SK-N-SH treated with all-trans-retinoic acid at 6 μM for 48 hours (cell line): Measurements from ENCODE around the gene POLR1B.

Experiments used
- ATAC-seq: fragments of 200-7000 bp; cut with Tn5 transposase; 3 replicates; pipeline ENCODE4 v1.9.1; 2020; ENCODE audit warnings: mild to moderate bottlenecking, moderate library complexity
- ARNTL ChIP-seq: fragments of 450-650 bp; formaldehyde crosslinking; IDR thresholded peaks from 2 replicates; pipeline ENCODE4 v1.5.0; 2020; ENCODE audit warnings: low read depth, mild to moderate bottlenecking, moderate library complexity, borderline replicate concordance
- BACH2 ChIP-seq: fragments of 250-450 bp; sonication (Bioruptor Pico); IDR thresholded peaks from 2 replicates; pipeline ENCODE4 v1.9.0; 2021; ENCODE audit warnings: mild to moderate bottlenecking, borderline replicate concordance
- CSDC2 ChIP-seq: fragments of 250-450 bp; sonication (Bioruptor Pico); IDR thresholded peaks from 2 replicates; pipeline ENCODE4 v1.5.0; 2020; ENCODE audit warnings: mild to moderate bottlenecking, moderate library complexity
- CSRNP3 ChIP-seq: fragments of 250-450 bp; sonication (Bioruptor Pico); IDR thresholded peaks from 2 replicates; pipeline ENCODE4 v1.5.1; 2021; ENCODE audit warnings: mild to moderate bottlenecking, moderate library complexity
- ESRRG ChIP-seq: fragments of 250-450 bp; sonication (Bioruptor Pico); IDR thresholded peaks from 2 replicates; pipeline ENCODE4 v1.6.1; 2021; ENCODE audit warnings: mild to moderate bottlenecking
- GLIS3 ChIP-seq: fragments of 250-450 bp; sonication (Bioruptor Pico); IDR thresholded peaks from 2 replicates; pipeline ENCODE4 v1.5.0; 2020; ENCODE audit warnings: mild to moderate bottlenecking, moderate library complexity
- ISL1 ChIP-seq: fragments of 250-450 bp; sonication (Bioruptor Pico); IDR thresholded peaks from 2 replicates; pipeline ENCODE4 v2.1.2; 2022; ENCODE audit warnings: mild to moderate bottlenecking, moderate library complexity
- PATZ1 ChIP-seq: fragments of 250-450 bp; sonication (Bioruptor Pico); IDR thresholded peaks from 2 replicates; pipeline ENCODE4 v1.8.0; 2020; ENCODE audit warnings: mild to moderate bottlenecking, moderate library complexity, borderline replicate concordance
- PPARA ChIP-seq: fragments of 250-450 bp; sonication (Bioruptor Pico); IDR thresholded peaks from 2 replicates; pipeline ENCODE4 v1.5.0; 2020; ENCODE audit warnings: mild to moderate bottlenecking, borderline replicate concordance
- RARB ChIP-seq: fragments of 250-450 bp; sonication (Bioruptor Pico); IDR thresholded peaks from 2 replicates; pipeline ENCODE4 v1.8.0; 2021; ENCODE audit warnings: mild to moderate bottlenecking, moderate library complexity
- SNAI2 ChIP-seq: fragments of 250-450 bp; sonication (Bioruptor Pico); IDR thresholded peaks from 2 replicates; pipeline ENCODE4 v1.5.0; 2020; ENCODE audit warnings: mild to moderate bottlenecking, moderate library complexity
- TCF4 ChIP-seq: fragments of 250-450 bp; sonication (Bioruptor Pico); IDR thresholded peaks from 2 replicates; pipeline ENCODE4 v1.8.0; 2021; ENCODE audit warnings: mild to moderate bottlenecking, moderate library complexity, borderline replicate concordance
- TSHZ2 ChIP-seq: fragments of 250-450 bp; sonication (Bioruptor Pico); IDR thresholded peaks from 2 replicates; pipeline ENCODE4 v1.5.0; 2020; ENCODE audit warnings: mild to moderate bottlenecking, moderate library complexity
- ZC3H10 ChIP-seq: fragments of 250-450 bp; sonication (Bioruptor Pico); IDR thresholded peaks from 2 replicates; pipeline ENCODE4 v1.5.1; 2021; ENCODE audit warnings: mild to moderate bottlenecking, moderate library complexity
- ZFP3 ChIP-seq: fragments of 250-450 bp; sonication (Bioruptor Pico); IDR thresholded peaks from 2 replicates; pipeline ENCODE4 v1.5.0; 2020; ENCODE audit warnings: mild to moderate bottlenecking, moderate library complexity
- ZFP30 ChIP-seq: fragments of 450-650 bp; formaldehyde crosslinking; IDR thresholded peaks from 2 replicates; pipeline ENCODE4 v1.5.0; 2022; ENCODE audit warnings: mild to moderate bottlenecking, moderate library complexity
- ZNF565 ChIP-seq: fragments of 450-650 bp; formaldehyde crosslinking; conservative IDR thresholded peaks from 2 replicates; pipeline ENCODE4 v1.5.0; 2020; ENCODE audit warnings: low read depth, mild to moderate bottlenecking, moderate library complexity
- ZNF70 ChIP-seq: fragments of 450-650 bp; formaldehyde crosslinking; IDR thresholded peaks from 2 replicates; pipeline ENCODE4 v1.5.0; 2020; ENCODE audit warnings: mild to moderate bottlenecking, moderate library complexity
- TF ChIP-seq, protein P1 (sequence below): fragments of 250-450 bp; sonication (Bioruptor Pico); IDR thresholded peaks from 2 replicates; pipeline ENCODE4 v1.5.1; 2020; ENCODE audit warnings: low read depth, mild to moderate bottlenecking, moderate library complexity

POLR1B gene

DNA sequence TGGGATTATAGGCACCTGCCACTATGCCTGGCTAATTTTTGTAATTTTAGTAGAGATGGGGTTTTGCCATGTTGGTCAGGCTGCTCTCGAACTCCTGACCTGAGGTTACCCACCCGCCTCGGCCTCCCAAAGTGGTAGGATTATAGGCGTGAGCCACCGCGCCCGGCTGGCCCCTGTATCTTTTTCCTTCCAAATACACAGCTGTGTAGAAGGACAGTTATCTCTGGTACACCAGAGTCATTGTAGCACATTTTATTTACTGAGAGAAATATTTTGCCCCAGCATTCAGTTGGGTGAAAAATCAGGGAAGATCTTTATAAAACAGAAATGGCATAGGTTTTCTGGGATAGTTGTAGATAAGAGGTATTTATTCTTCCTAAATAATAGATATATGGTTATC lies 23.5 kb upstream of the POLR1B start (continued):
- TF ChIP-seq PATZ1 (no peak), CSRNP3 (no peak), GLIS3 (CRISPR knock-in tag) (no peak), ZFP30 (no peak), PPARA (CRISPR knock-in tag) (no peak), ISL1 (CRISPR knock-in tag) (no peak), TCF4 (CRISPR knock-in tag) (no peak), ZNF70 (CRISPR knock-in tag) (no peak)
- TF ChIP-seq, protein P1, sequence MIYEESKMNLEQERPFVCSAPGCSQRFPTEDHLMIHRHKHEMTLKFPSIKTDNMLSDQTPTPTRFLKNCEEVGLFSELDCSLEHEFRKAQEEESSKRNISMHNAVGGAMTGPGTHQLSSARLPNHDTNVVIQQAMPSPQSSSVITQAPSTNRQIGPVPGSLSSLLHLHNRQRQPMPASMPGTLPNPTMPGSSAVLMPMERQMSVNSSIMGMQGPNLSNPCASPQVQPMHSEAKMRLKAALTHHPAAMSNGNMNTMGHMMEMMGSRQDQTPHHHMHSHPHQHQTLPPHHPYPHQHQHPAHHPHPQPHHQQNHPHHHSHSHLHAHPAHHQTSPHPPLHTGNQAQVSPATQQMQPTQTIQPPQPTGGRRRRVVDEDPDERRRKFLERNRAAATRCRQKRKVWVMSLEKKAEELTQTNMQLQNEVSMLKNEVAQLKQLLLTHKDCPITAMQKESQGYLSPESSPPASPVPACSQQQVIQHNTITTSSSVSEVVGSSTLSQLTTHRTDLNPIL (CRISPR knock-in tag): no peak

DNA sequence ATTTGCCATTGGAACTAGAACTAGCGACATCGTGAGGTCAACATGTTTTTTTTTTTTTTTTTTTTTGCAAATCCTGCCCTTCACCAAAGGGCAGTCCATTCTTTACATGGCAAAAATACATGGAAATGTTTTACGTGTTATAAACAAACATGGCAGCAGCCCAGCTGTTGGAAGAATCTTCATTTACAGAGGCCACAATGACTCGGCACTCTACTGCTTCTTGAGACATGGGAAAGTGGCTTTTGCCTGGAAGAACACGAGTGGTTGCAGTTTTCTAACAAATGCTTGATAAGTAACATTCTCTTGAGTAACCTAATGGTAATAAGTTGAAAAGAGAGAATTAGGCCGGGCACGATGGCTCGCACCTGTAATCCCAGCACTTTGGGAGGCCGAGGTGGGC lies 22.8 kb upstream of the POLR1B start:
- no peak for ATAC-seq
- TF ChIP-seq ESRRG (no peak), ARNTL (no peak), ZFP3 (CRISPR knock-in tag) (no peak), TSHZ2 (no peak), TCF4 (CRISPR knock-in tag) (no peak)

- TF ChIP-seq SNAI2 (CRISPR knock-in tag) (no peak), GLIS3 (CRISPR knock-in tag) (no peak), CSDC2 (no peak), ZFP30 (no peak), ZC3H10 (CRISPR knock-in tag) (no peak), ISL1 (CRISPR knock-in tag) (no peak), BACH2 (CRISPR knock-in tag) (no peak), ARNTL (no peak), RARB (CRISPR knock-in tag) (no peak), CSRNP3 (no peak), ZNF70 (CRISPR knock-in tag) (no peak), PPARA (CRISPR knock-in tag) (no peak), TSHZ2 (no peak), ZNF565 (no peak), PATZ1 (no peak), ESRRG (no peak), TCF4 (CRISPR knock-in tag) (no peak), ZFP3 (CRISPR knock-in tag) (no peak)
- TF ChIP-seq, protein P1 (CRISPR knock-in tag): no peak
- no peak for ATAC-seq
Observed at GRCh38 chr2:112520234-112520783, 22.0 kb upstream of the POLR1B start.
